H54 (cell line): ENCODE results near the gene CBR4.
"Not testable (repeated sequence)": the region's sequence is repeated elsewhere in the genome, so short reads cannot be mapped to it uniquely, and the experiment has no call there.

Experiments used
- DNase-seq: peaks from one replicate; pipeline ENCODE4 v3.0.0; 2011; ENCODE audit warnings: low spot score, mixed read lengths; ENCODE audit not compliant: insufficient read length
- FAIRE-seq: peaks from 3 replicates; lab custom pipeline; 2011; peaks lifted over from hg19 to GRCh38; lab: Jason Lieb, UNC
- POLR2A ChIP-seq: IDR thresholded peaks from 2 replicates; pipeline ENCODE4 v1.6.1; 2011; ENCODE audit warnings: low read depth, mild to moderate bottlenecking, low read length

CBR4 gene

DNA sequence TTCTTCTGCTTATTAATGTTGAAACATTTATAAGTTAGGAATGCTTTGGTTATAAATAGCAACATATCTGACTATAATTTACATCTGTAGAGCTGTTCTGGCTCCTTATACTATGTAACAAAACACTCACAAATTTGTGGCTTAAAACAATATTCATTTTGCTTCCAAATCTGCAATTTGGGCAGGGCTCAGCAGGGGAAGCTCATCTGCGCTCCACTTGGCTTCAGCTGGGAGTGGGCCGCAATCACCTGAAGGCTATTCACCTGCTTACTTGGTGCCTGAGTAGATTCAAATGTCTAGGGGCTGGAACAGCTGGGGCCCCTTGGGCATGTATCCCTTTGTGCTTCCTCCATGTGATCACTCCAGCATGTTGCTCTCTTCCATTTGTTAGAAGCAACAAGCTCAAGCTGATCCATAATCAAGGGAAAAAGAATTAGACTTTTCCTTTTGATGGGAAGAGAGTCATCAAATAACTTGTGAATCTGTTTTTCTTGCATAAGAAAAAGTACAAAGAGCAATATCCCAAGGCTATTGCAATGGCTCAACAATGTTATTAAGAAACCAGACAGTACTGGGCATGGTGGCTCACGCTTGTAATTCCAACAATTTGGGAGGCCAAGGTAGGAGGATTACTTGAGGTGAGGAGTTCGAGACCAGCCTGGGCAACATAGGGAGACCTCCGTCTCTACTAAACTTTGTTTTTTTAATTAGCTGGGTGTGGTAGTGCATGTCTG, 34.8 kb upstream of the CBR4 start:
- no peak for TF ChIP-seq POLR2A
- DNase-seq (no peak), FAIRE-seq (no peak)

DNA sequence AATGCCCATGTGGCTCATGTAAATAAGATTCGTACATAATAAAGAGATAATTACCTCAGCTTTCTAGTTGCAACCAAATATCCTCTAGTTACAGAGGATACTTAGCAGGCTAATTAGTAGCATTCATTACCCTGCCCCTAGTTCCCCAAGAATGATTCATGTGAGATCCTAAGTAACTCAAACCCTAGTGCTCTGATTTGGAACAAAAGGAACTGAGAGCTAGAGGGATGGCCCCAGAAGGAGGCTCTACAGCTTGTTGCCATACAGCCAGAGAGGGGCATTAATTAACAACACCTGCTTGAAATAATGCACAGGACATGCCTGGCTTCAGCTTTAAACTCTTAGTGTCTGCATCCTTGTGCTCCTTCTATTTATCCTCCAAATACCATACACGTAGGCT, 32.6 kb upstream of the CBR4 start:
- DNase-seq = no peak
- no peak for TF ChIP-seq POLR2A
- no peak for FAIRE-seq

GRCh38 chr4:169040559-169041261, 30.7 kb upstream of the CBR4 start:
- no peak for TF ChIP-seq POLR2A
- no peak for FAIRE-seq
- no peak for DNase-seq

- no peak for TF ChIP-seq POLR2A
- FAIRE-seq (no peak), DNase-seq (no peak)
Measured at GRCh38 chr4:169039251-169039954, 29.3 kb upstream of the CBR4 start.

DNA sequence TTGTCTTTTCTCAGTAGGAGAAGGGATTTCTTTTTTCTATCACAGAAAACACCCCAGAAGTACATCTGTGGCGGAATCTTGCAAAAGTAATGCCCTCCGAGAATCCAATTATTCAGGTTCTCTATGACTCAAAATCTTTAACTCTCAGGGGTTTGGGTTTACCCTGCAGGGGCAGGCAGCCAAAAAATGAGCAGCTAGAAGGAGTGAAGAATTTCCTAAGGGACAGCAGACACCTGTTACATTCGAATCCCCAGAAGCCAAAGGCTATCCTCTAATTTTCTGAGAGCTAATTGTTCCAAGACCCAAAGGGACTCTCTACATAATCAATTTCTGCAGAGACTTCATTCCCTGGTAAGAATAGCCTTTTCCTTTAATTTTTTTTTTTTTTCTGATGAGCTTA, 27.5 kb upstream of the CBR4 start:
- DNase-seq = no peak
- no peak for TF ChIP-seq POLR2A
- FAIRE-seq = no peak

- not testable (repeated sequence) for FAIRE-seq, DNase-seq
Measured at GRCh38 chr4:169035871-169036620, 26.0 kb upstream of the CBR4 start.

GRCh38 chr4:169033660-169034059, 23.6 kb upstream of the CBR4 start:
- TF ChIP-seq POLR2A = no peak
- no peak for DNase-seq
- FAIRE-seq = no peak

- no peak for TF ChIP-seq POLR2A
- no peak for DNase-seq
- no peak for FAIRE-seq
Measured at GRCh38 chr4:169032883-169033645, 23.0 kb upstream of the CBR4 start.

DNA sequence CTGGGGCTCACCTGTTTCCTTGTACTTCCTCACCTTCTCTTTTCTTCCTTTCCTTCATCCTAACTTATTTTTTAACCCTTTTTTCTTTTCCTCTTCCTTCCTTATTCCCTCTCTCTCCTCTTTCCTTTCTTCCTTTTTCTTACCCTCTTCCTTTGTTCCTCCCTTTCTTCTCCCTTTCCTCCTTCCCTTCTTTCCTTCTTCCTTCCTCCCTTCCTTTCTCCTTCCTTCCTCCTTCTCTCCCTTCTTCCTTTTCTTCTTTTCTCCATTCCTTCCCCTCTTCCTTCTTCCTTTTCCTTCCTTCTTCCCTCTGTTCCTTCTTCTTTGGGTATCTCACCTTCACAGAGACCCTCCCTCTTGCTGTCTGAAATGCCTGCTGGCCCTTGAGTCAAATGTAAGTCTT, 22.1 kb upstream of the CBR4 start:
- FAIRE-seq (no peak), DNase-seq (no peak)

DNA sequence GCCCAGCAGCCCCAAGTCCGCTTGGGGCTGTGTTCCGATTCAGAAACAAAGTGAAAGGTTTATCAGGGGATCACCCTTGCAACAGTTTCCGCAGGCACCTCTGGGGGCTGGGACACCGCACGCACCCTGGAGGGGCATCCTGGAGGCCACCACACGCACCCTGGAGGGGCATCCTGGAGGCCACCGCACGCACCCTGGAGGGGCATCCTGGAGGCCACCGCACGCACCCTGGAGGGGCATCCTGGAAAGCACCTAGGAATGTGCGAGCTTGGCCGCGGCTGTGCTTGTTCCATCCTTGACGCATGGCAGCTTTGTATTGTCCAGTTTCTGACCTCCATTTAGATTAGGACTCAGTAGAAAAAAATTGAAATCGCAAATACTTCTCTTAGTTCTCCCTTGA, 21.3 kb upstream of the CBR4 start:
- FAIRE-seq (no peak), DNase-seq (no peak)
- TF ChIP-seq POLR2A = no peak

More for the DNA sequence above, 22.1 kb upstream of the CBR4 start:
- TF ChIP-seq POLR2A = no peak

- no peak for DNase-seq
- TF ChIP-seq POLR2A = no peak
- FAIRE-seq = no peak
Measured at GRCh38 chr4:169030562-169030982, 20.5 kb upstream of the CBR4 start.

DNA sequence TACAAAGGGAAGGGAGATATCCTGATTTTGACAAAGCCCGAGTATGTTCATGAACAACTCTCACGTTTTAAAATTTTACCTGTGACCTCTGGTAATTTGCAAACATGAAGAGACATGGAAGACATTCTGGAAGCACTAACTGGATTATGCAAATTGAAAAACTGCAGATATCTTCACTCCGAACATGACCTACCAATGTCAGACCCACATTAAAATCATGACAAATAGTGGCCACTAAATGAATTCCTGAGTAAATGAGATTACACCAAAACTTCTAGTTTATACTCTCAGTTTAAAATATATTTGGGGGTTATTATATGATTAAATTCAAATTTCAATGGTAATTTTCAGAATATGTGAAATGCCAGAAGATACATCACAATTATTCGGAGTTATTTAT, 19.9 kb upstream of the CBR4 start:
- FAIRE-seq = no peak
- no peak for DNase-seq
- no peak for TF ChIP-seq POLR2A

DNA sequence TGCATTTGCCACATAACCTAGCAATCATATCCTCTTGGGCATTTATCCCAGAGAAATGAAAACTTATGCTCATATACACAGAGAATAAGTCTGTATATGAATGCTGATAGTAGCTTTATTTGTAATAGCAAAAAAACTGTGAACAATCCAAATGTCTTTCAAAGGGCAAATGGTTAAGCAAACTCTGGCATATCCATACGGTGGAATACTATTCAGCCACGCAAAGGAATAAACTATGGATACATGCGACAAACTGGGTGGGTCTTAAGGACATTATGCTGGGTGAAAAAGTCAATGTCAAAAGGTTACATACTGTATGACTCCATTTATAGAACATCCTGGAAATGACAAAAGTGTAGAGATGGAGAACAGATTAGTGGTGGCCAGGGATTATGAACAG, 17.6 kb upstream of the CBR4 start:
- DNase-seq = no peak
- no peak for TF ChIP-seq POLR2A
- FAIRE-seq = no peak
